ENCODE measurements around the gene PTPRF.
"Not testable (repeated sequence)": the region's sequence is repeated elsewhere in the genome, so short reads cannot be mapped to it uniquely, and the experiment has no call there.

Gene PTPRF

DNA sequence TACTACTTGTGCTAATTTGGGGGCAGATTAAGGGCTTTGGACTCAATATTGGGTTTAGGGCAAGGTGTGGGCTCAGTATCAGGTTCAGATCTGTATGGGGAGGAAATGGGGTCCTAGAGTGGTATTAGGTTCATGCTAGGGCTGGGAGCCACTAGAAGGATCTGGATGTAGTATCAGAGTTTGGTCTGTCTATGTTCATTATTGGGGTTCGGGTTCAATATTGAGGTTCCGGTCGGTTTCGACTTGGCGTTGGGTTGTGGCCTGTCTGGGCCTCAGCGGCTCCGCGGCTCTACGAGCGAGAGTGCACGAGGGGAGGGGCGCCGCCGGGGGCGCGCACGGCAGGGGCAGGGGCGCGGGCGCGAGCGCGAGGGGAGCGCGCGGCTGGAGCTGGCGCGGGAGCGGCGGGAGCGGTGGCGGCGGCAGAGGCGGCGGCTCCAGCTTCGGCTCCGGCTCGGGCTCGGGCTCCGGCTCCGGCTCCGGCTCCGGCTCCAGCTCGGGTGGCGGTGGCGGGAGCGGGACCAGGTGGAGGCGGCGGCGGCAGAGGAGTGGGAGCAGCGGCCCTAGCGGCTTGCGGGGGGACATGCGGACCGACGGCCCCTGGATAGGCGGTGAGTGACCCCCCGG lies at the start of gene PTPRF:
Gene PTPRF (plus strand): TSS at position 401 of the 624 bp plus-strand sequence. CDS start 14,193 bp downstream, outside the sequence.
- no peak for DNase-seq (ENCODE audit: low read depth in 2 of 2, low spot score in 1 of 2)

DNA sequence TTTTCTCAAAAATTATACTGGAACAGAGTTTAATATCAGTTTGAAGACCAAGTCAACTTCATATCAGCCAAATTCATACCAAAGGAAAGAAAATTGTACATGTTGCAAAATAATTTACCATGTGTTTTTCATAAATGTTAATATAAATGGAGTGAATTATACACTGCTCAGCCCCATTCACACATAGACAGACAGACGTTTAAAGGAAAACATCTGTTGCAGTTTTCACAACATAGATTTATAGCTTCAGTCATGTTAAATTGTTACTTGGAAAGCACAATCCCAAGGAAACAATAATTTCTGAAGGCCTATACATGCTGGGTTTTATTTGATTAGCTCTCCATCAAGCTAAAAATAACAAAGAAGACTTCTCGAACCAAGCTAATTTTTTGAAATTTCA lies 49.2 kb upstream of the PTPRF start:
- no peak for DNase-seq (ENCODE audit: low read depth in 2 of 2, low spot score in 1 of 2)

DNA sequence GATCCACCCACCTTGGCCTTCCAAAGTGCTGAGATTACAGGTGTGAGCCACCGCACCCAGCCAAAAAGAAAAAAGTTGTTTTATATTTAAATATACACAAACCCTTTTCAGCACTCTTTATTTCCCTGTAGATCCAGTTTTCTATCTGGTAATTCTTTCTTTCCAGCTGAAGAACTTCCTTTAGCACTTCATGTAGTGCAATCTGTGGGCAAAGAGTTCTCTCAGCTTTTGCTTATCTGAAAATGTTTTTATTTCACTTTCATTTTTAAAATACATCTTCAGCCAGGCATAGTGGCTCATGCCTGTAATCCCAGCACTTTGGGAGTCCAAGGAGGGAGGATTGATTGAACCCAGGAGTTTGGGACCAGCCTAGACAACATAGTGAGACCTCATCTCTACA lies 48.5 kb upstream of the PTPRF start:
- DNase-seq (ENCODE audit: low read depth in 2 of 2, low spot score in 1 of 2), result no peak

DNA sequence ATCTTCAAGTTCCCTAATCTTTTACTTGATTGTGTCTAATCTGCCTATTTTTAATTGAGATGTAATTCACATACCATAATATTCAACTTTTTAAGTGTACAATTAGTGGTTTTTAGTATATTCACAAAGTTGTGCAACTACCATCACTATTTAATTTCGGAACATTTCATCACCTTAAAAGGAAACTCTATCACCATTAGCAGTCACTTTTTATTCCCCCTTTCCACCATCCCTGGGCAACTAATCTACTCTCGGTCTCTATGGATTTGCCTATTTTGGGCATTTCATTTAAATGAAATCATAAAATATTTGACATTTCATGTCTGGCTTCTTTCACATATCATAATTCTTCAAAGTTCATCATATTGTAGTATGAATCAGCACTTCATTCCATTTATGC lies 46.3 kb upstream of the PTPRF start:
- DNase-seq (ENCODE audit: low read depth in 2 of 2, low spot score in 1 of 2), result no peak

DNA sequence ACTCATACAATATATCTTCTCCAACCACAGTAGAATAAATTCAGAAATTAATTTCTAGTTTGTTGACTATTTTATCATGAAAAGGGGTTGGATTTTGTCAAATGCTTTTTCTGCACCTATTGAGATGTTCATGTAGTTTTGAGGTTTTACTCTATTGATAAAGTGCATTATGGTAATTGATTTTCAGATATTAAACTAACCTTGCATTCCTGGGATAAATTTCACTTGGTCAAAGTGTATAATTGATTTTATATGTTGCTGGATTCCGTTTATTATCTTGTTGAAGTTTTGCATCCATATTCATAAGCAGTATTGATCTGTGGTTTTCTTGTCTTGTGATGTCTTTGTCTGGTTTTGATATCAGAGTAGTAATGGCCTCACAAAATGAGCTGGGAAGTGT lies 42.5 kb upstream of the PTPRF start:
- no peak for DNase-seq (ENCODE audit: low read depth in 2 of 2, low spot score in 1 of 2)

DNA sequence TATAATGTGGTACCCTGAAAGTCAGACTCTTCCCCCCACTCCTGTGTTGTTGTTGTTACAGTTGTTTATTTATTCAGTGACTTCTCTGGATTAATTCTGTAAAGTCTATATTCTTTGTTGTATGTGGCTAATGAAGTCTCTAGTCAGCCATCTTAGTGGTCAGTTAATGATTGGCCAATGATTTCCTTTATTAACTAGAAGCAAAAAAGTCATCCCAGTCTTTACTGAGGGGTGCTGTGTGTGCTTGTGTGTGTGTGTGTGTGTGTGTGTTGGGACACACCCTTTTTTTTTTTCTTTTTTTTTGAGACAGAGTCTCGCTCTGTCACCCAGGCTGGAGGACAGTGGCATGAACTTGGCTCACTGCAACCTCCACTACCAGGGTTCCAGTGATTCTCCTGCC lies 39.6 kb upstream of the PTPRF start:
- DNase-seq (ENCODE audit: low read depth in 2 of 2, low spot score in 1 of 2), result no peak

DNA sequence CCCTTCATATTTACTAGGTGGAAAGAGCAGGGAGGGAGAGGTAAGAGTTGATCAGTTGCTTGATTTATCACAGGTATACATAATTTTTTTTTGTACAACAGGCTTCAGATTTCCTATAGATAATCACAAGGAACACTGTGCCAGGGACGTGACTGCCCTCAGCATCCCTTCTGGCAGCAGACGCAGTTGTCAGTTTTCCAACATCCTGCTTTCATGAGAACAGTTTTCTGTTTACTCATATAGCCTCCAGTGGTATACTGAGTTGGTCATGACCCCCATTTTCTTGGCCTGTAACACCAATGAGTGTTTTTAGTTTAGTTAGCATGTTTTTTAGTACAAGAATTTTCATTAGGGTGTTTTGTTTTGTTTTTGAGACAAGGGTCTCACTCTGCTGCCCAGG lies 37.9 kb upstream of the PTPRF start:
- DNase-seq (ENCODE audit: low read depth in 2 of 2, low spot score in 1 of 2), result no peak

DNA sequence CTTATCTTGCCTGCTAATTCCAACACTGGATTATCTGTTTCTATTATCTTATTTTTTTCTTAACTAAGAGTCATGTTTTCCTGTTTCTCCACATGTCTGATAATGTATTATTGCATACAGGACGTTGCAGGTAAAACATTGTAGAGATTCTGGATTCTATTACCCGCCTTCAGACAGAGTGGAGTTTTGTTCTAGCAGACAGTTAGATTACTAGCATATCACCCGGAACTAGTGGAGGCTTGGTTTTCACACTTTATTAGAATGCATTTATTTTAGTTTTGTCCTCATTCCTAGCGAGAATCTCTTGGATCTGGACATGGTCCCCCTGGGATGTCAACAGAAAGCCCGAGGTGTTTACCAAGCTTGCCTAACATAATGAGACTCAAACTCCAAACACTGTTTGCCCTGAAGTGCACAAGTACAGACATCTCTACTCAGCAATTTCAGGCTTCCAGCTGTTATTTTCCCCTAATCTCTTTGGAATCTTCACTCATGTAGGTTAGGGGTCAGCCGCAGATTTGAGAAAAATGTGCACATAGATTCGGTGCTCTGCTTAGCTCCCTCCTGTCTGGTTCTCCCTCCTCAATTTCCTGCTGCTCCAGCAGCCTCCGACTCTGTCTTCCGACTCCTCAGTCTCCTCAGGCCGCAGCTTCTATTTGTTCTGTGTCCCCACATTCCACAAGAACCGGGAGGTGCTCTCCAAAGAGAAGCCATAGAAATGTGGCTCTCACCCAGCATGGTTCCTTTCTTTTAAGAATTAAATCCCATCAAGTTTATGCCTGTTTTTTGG lies 36.8 kb upstream of the PTPRF start:
- DNase-seq (ENCODE audit: low read depth in 2 of 2, low spot score in 1 of 2), result no peak

DNA sequence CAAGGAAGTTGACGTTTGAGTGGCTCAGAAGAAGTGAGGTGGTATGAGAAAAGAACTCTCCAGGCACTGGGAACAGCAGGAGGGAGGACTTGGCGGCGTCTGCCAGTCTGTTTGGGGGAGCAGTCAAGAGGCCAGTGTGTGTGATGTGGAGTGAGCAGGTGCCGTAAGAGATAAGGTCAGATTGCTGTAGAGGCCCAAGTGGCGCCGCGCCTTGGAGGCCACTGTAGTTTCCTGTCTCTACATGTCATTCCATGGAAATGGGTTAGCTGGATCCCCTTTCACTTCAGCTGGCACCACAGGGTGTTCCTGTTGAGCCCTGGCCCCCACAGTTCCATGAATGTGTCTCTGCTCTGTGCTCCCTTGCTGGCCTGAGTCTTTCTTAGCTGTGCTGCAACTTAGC lies 35.5 kb upstream of the PTPRF start:
- DNase-seq (ENCODE audit: low read depth in 2 of 2, low spot score in 1 of 2), result no peak

DNA sequence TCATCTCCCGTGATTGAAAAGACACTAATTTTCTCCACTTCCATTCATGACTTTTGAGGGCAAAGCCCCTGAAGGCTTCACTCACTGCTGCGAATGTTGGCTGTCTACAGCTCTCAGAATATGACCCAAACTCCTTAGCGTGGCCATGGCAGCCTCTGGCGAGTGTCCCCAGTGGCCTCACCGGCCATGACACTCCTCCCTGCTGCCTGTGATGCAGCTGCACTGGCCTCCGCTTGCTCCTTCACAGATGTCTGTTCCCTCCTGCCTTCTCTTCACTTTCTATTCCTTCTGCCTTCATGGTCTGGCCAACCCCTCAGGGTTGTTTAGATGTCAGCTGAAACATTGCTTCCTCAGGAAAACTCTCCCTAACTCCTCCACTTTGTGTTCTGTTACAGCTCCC lies 30.8 kb upstream of the PTPRF start:
- no peak for DNase-seq (ENCODE audit: low read depth in 2 of 2, low spot score in 1 of 2)

DNA sequence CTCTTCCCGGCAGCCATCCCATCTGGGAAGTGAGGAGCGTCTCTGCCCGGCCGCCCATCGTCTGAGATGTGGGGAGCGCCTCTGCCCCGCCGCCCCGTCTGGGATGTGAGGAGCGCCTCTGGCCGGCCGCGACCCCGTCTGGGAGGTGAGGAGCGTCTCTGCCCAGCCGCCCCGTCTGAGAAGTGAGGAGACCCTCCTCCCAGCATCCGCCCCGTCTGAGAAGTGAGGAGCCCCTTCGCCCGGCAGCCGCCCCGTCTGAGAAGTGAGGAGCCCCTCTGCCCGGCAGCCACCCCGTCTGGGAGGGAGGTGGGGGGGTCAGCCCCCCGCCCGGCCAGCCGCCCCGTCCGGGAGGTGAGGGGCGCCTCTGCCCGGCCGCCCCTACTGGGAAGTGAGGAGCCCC lies 28.9 kb upstream of the PTPRF start:
- DNase-seq (ENCODE audit: low read depth in 2 of 2, low spot score in 1 of 2), result not testable (repeated sequence)

DNA sequence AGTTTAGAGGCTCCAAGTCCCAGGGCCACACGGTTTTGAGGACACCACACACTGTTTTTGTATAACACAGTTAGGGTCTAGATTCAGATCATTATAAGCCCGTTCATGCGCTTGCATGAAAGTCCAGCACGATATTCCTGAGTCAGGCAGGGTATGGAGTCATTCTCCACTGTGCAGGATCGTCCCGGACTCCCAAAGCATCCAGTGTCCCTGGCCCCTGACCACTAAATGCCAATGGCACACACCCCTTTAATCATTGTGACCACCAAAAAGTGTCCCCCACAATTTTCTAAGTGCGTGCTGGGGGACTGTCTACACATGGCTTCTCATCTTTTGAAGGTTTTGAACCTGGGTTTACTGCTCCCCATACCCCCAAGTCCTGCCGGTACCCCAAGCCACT lies 27.1 kb upstream of the PTPRF start:
- no peak for DNase-seq (ENCODE audit: low read depth in 2 of 2, low spot score in 1 of 2)

DNA sequence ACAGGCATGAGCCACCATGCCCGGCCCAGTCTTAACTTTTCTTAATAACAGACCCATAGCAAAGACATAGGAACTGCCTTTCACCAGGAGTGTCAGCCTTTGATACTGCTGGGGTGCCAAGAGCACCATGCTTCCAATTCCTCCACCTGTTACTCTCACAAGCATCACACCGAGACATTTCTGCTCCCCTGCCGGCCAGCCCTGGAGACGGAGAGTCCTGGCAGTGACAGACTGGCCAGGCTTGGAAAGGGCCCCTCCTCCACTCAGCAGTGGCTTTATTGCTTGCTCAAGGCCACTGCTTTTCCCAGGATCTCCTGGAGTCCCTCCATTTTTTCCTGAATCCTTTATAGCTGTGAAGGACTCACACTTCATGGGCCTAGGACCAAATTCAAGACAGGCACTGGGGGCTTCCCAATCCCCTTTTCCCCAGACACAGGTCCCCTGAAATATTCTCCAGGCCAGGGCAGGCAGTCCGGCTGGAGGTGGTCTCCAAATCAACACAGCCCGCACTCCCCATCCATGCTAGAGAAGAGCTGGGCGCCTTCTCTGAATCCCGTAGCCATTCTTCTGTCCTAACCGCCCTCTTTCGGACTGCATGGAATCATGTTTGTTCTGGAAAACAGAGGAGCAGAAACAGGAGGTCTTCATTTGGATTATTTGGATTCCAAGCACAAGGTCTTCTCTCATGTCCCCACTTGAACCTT lies 25.5 kb upstream of the PTPRF start:
- DNase-seq (ENCODE audit: low read depth in 2 of 2, low spot score in 1 of 2), result no peak

DNA sequence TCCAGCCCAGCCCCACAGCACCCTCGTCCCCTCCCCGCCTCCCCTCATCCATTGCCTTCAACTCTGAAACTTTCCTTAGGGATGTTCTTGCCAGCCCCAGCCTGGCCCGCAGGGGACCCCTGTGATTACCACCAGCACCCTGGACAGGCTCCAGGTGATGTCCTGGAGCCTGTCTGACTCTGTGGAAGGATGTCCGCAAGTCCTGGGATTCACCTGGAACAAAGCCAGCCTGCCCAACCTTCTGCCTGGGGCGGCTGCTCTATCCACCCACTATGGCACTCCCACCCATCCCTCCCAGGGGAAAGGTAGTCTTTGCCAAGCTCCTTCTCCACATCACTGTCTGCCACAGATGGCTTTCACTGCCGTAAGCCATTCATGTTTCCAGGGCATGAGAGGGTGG lies 24.4 kb upstream of the PTPRF start:
- DNase-seq (ENCODE audit: low read depth in 2 of 2, low spot score in 1 of 2), result no peak

DNA sequence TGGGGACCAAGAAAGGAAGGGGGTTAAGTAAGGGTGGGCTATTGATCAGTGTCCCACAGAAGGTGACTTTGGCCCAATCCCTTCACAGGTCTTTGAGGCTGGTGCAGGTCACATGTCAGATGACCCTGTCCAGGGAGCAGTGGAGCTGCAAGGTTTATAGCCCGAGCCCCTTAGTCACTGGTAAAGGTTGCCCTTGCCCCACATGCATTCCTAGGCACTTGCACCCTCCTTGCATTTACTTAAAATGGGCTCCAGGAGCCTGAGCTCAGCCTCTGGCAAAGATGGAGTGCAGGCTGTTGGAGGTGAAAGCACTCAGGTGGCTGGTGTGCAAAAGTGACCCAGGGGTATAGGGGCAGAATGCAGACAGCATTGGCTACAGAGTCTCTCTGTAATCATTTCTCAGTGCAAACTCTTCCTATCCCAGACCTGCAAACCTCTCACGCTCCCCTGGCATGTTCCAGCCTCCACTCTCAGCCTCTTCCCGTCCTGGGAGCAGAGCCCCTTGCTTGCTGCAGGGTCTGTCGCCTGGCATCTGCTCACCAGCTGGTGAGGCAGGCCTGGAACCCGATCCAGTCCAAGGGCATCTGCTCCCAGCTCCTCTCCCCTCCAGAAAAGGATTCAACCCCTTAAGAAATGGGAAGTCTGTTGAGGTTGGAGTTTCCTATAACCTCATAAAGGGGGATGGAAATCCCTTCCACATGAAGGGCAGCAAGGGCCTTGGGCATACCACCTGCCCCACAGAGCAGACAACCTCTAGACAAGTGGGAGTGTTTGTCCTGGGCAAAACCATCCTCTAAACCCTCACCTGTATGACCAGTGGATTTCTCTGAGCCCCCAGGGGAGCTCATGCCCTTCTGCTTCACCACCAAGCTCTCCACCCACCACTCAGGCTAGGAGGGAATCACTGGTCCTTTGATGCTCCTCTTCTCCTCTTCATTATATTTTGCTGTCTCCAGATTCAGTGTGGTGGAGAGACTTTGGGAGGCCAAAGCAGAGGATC lies 23.1 kb upstream of the PTPRF start:
- DNase-seq (ENCODE audit: low read depth in 2 of 2, low spot score in 1 of 2), result no peak

DNA sequence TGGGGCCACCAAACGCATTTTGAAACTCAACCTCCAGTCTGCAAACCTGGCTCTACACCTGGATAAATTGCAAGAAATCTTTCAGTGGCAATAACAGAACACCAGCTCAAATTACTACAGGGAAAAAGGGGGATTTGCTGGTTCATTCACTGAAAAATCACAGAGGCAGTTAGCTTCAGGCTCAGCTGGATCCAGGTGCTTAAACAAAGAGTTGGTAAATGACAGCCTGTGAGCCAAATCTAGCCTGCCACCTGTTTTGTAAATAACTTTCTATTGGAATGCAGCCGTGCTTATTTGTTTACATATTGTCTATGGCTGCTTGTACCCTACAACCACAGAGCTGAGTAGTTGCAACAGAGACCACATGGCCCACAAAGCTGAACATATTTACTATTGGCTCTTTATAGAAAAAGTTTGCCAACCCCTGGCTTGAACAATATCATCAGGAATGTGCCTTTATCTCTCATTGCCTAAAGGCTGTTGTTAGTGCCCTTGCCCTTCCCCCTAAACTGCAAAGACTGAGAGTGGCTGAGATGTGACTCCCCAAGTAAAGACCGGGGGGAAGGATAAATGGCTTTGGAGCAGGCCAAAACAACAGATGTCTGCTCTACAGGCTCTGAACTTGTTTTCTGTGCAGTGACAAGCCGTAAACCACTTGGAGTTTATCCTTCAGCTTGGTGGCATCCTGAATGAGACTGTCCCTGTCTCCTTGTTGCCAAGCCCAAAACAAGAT lies 21.5 kb upstream of the PTPRF start:
- DNase-seq (ENCODE audit: low read depth in 2 of 2, low spot score in 1 of 2), result no peak

DNA sequence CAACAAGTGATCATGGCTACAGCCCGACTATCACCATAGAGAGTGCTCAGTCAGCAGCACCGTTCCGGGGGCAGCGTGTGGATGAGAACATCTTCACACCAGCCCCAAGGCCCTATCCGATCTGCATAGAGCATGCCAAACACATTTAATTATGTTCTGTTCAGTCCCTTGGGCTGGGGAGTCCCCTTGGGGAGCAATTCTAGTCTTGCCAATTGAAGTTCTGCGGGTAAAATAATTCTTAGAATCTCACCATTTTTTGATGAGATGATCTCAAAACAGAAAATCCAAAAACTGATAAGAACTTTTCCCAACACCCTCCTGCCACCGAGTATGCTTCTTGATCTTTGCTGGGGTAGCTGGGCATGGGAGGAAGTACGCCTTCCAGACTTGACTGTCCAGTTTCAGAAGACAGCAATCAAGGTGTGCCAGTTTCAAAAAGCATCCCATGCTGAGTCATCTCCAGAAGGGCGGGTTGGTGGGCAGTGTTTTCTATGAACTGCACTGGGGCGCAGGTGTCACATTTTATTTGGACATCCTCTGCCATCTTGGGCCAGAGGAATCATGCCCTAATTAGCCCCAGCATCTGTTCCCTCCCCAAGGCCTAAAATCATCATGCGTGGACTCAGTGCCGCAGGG lies 20.8 kb upstream of the PTPRF start:
- no peak for DNase-seq (ENCODE audit: low read depth in 2 of 2, low spot score in 1 of 2)

DNA sequence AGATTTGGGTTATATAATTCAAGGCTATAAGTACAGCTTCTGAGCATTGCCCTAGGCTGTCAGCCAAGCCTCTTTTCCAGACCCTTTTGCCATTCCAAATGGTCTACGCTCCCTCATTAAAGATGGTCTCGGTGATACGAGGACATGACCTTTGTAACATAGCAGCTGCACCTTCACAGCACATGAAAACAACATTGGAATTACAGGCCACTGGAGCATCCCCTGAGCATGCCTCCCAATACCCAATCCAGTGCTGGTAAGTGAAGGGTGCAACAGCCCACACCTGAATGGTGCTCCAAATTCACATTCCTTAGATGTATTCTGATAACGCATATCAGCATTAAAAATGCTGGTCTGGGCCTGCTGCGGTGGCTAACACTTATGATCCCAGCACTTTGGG lies 20.1 kb upstream of the PTPRF start:
- no peak for DNase-seq (ENCODE audit: low read depth in 2 of 2, low spot score in 1 of 2)

DNA sequence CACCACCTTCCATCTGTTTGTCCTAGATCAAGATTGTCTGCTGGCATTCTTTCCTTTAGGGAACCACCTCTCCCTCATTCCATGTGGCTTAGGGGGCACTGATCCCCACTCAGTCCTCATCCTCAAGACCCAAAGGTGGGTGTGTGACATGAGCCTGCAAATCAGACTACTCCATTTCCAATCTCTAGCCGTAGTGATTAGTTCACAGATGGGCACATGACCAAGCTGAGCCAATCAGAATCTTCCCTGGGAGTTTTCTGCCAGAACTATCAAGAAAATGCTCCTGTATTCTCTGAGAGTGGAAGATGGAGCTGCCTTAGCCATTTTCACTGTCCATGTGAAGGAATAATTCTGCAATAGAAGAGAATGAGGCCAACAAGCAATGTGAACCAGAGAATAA lies 19.3 kb upstream of the PTPRF start:
- no peak for DNase-seq (ENCODE audit: low read depth in 2 of 2, low spot score in 1 of 2)

DNA sequence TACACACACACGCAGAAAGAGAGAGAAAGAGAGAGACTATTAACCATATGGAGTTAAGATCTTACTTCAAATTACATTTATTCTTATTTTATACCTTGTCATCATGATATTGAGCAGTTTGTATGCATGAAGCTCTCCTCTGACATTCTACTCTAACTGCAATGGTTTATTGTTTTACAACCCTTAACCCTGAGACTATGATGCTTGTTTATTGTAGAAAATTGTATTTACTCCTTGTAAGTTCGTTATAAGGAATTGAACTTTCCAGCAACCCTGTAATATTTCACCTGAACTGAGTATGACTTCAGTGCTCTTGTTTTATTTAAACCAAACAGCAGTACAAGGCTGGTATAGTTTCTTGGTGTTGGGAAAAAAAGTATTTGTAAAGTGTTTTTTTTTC lies 18.6 kb upstream of the PTPRF start:
- DNase-seq (ENCODE audit: low read depth in 2 of 2, low spot score in 1 of 2), result no peak
